HEK293 (cell line): ENCODE measurements around the gene RASA2.

ENCODE experiments used
- CTCF ChIA-PET: fragments of 350-600 bp; formaldehyde crosslinking; extraction: SDS; loops from one replicate; lab custom pipeline; 2021; ENCODE audit warnings: antibody characterized with exemption; lab: Yijun Ruan, JAX
- POLR2A ChIA-PET: fragments of 300-600 bp; formaldehyde crosslinking; extraction: SDS; loops from one replicate; lab custom pipeline; 2020; ENCODE audit warnings: antibody characterized with exemption, inconsistent platforms; lab: Yijun Ruan, JAX
- H3K27ac ChIP-seq: fragments of 200-500 bp; sonication (Bioruptor generic); 2 replicates; pipeline ENCODE4 v1.5.1; 2014; ENCODE audit warnings: low read depth, low read length, control low read depth, inconsistent platforms; ENCODE audit errors: extremely low read depth
- H3K36me3 ChIP-seq, 2 experiments: fragments of 200-500 bp in 1 of 2; sonication (Bioruptor generic) in 1 of 2; 1 replicate in 1 of 2; 2 replicates in 1 of 2; pipeline ENCODE4 v1.5.1; 2014 to 2017; ENCODE audit warnings: inconsistent platforms in 2 of 2, low read length in 2 of 2; ENCODE audit not compliant: control insufficient read depth in 2 of 2, insufficient read depth in 1 of 2
- H3K4me1 ChIP-seq: fragments of 200-500 bp; sonication (Bioruptor generic); 2 replicates; pipeline ENCODE4 v1.5.1; 2014; ENCODE audit warnings: mild to moderate bottlenecking, low read length, inconsistent platforms; ENCODE audit not compliant: control insufficient read depth, insufficient read depth
- H3K4me3 ChIP-seq: 2 replicates; pipeline ENCODE4 v1.5.1; 2011; ENCODE audit warnings: low read depth, mild to moderate bottlenecking, control low read depth, low read length, moderate library complexity
- H3K9me3 ChIP-seq: fragments of 200-500 bp; sonication (Bioruptor generic); 2 replicates; pipeline ENCODE4 v1.5.1; 2014; ENCODE audit warnings: low read depth, low read length, inconsistent platforms; ENCODE audit not compliant: control insufficient read depth, insufficient read depth
- SETDB1 ChIP-seq: IDR thresholded peaks from one replicate; pipeline ENCODE4 v1.6.1; 2017; ENCODE audit warnings: mild to moderate bottlenecking, low read length, moderate library complexity, mixed read lengths; ENCODE audit not compliant: insufficient read length
- ZFP37 ChIP-seq: fragments of 450-650 bp; formaldehyde crosslinking; IDR thresholded peaks from 2 replicates; pipeline ENCODE4 v1.5.1; 2016; ENCODE audit warnings: missing biosample characterization, missing genetic modification characterization
- ZNF211 ChIP-seq: fragments of 450-650 bp; formaldehyde crosslinking; IDR thresholded peaks from 2 replicates; pipeline ENCODE4 v1.5.1; 2016; ENCODE audit warnings: low read depth, missing biosample characterization, missing genetic modification characterization
- ZNF221 ChIP-seq: fragments of 450-650 bp; formaldehyde crosslinking; IDR thresholded peaks from 2 replicates; pipeline ENCODE4 v1.5.1; 2017; ENCODE audit warnings: missing biosample characterization, missing genetic modification characterization, borderline replicate concordance
- ZNF366 ChIP-seq: fragments of 450-650 bp; formaldehyde crosslinking; conservative IDR thresholded peaks from 2 replicates; pipeline ENCODE4 v1.5.1; 2016; ENCODE audit warnings: missing biosample characterization, missing genetic modification characterization
- ZNF394 ChIP-seq: fragments of 450-650 bp; formaldehyde crosslinking; IDR thresholded peaks from 2 replicates; pipeline ENCODE4 v1.5.1; 2016; ENCODE audit warnings: missing biosample characterization, missing genetic modification characterization, mild to moderate bottlenecking, moderate library complexity, borderline replicate concordance
- ZNF433 ChIP-seq: fragments of 450-650 bp; formaldehyde crosslinking; IDR thresholded peaks from 2 replicates; pipeline ENCODE4 v1.5.1; 2016; ENCODE audit warnings: missing biosample characterization, missing genetic modification characterization, low read depth
- ZNF677 ChIP-seq: fragments of 450-650 bp; IDR thresholded peaks from 2 replicates; pipeline ENCODE4 v1.5.0; 2018; ENCODE audit warnings: missing biosample characterization, mild to moderate bottlenecking, missing genetic modification characterization, moderate library complexity
- ZSCAN23 ChIP-seq: fragments of 450-650 bp; formaldehyde crosslinking; IDR thresholded peaks from 2 replicates; pipeline ENCODE4 v1.5.1; 2016; ENCODE audit warnings: missing biosample characterization, missing genetic modification characterization
- TF ChIP-seq, protein P1 (sequence below): fragments of 450-650 bp; formaldehyde crosslinking; conservative IDR thresholded peaks from 2 replicates; pipeline ENCODE4 v1.5.1; 2016; ENCODE audit warnings: low read depth, missing biosample characterization, missing genetic modification characterization
- TF ChIP-seq, protein P2 (sequence below): fragments of 450-650 bp; formaldehyde crosslinking; IDR thresholded peaks from 2 replicates; pipeline ENCODE4 v1.5.1; 2016; ENCODE audit warnings: missing biosample characterization, missing genetic modification characterization, borderline replicate concordance
- TF ChIP-seq, protein P3 (sequence below): fragments of 450-650 bp; formaldehyde crosslinking; IDR thresholded peaks from 2 replicates; pipeline ENCODE4 v1.5.1; 2017; ENCODE audit warnings: missing biosample characterization, missing genetic modification characterization
- TF ChIP-seq, protein P4 (sequence below): fragments of 450-650 bp; formaldehyde crosslinking; IDR thresholded peaks from 2 replicates; pipeline ENCODE4 v1.5.1; 2016; ENCODE audit warnings: missing biosample characterization, missing genetic modification characterization
- TF ChIP-seq, protein P5 (sequence below): fragments of 450-650 bp; formaldehyde crosslinking; IDR thresholded peaks from 2 replicates; pipeline ENCODE4 v1.5.1; 2016; ENCODE audit warnings: missing biosample characterization, missing genetic modification characterization
- TF ChIP-seq, protein P6 (sequence below): fragments of 450-650 bp; formaldehyde crosslinking; IDR thresholded peaks from 2 replicates; pipeline ENCODE4 v1.5.1; 2017; ENCODE audit warnings: missing biosample characterization, missing genetic modification characterization

RASA2 gene, protein sequence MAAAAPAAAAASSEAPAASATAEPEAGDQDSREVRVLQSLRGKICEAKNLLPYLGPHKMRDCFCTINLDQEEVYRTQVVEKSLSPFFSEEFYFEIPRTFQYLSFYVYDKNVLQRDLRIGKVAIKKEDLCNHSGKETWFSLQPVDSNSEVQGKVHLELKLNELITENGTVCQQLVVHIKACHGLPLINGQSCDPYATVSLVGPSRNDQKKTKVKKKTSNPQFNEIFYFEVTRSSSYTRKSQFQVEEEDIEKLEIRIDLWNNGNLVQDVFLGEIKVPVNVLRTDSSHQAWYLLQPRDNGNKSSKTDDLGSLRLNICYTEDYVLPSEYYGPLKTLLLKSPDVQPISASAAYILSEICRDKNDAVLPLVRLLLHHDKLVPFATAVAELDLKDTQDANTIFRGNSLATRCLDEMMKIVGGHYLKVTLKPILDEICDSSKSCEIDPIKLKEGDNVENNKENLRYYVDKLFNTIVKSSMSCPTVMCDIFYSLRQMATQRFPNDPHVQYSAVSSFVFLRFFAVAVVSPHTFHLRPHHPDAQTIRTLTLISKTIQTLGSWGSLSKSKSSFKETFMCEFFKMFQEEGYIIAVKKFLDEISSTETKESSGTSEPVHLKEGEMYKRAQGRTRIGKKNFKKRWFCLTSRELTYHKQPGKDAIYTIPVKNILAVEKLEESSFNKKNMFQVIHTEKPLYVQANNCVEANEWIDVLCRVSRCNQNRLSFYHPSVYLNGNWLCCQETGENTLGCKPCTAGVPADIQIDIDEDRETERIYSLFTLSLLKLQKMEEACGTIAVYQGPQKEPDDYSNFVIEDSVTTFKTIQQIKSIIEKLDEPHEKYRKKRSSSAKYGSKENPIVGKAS

DNA sequence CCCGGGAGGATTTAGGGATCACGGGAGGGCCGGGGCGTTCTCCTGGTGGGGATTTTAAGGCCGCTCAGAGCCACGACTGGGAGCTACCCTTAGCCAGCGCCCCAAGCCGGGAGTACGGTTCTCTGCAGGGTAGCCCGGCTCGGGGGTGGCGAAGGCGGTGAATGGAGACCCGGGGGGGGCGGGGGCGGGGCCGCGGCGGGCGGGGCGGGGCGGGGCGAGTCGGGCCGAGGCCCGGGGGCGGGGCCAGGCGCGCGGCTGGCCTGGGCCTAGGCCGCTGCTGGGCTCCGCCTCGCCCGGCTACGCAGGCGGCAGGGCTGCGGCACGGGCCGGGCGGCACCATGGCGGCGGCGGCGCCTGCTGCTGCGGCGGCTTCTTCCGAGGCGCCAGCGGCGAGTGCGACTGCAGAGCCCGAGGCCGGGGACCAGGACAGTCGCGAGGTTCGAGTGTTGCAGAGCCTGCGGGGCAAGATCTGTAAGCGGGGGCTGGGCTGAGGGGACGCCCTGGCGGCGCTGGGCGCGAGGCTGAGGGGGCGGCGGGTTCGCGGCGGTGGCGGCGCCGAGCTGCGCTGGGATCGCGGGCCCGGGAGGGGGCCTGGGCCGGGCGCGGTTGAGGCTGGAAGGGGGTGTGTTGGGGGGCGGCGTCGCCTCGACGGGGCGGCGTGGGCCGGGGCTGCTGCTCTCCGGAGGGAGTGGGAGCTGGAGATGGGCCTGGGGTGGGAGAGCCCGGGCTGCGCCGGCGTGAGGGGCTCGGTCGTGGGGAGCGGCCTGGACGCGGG, at the start of gene RASA2:
Gene RASA2, plus strand, starts transcription at position 282 of the 775 bp plus-strand sequence. Its CDS starts 57 bp downstream, at position 339.
- peak within 1 kb of the TSS; percentile 87 for H3K4me3 ChIP-seq
- CTCF ChIA-PET = interaction anchor here (0.6 to 1.1 kb wide), 2 partner anchors 27 to 943 kb away, joined by 3 read pairs; no protein-coding TSS in a partner anchor
- H3K27ac ChIP-seq = peak within 1 kb of the TSS; percentile 93
- peaks cover 7% of the 10 kb centered on the region for H3K4me1 ChIP-seq
- H3K36me3 ChIP-seq = no peaks in the 10 kb centered on the region
- POLR2A ChIA-PET = interaction anchor here (0.5 to 1.2 kb wide), 4 partner anchors 11 to 83 kb away, joined by 3 to 4 read pairs (median 3); no protein-coding TSS in a partner anchor
- no peaks in the 10 kb centered on the region for H3K9me3 ChIP-seq
- TF ChIP-seq ZFP37 = no peak
- no peak for TF ChIP-seq ZNF221
- no peak for TF ChIP-seq ZNF394 (tag by site-specific recombination)
- TF ChIP-seq, protein P1, sequence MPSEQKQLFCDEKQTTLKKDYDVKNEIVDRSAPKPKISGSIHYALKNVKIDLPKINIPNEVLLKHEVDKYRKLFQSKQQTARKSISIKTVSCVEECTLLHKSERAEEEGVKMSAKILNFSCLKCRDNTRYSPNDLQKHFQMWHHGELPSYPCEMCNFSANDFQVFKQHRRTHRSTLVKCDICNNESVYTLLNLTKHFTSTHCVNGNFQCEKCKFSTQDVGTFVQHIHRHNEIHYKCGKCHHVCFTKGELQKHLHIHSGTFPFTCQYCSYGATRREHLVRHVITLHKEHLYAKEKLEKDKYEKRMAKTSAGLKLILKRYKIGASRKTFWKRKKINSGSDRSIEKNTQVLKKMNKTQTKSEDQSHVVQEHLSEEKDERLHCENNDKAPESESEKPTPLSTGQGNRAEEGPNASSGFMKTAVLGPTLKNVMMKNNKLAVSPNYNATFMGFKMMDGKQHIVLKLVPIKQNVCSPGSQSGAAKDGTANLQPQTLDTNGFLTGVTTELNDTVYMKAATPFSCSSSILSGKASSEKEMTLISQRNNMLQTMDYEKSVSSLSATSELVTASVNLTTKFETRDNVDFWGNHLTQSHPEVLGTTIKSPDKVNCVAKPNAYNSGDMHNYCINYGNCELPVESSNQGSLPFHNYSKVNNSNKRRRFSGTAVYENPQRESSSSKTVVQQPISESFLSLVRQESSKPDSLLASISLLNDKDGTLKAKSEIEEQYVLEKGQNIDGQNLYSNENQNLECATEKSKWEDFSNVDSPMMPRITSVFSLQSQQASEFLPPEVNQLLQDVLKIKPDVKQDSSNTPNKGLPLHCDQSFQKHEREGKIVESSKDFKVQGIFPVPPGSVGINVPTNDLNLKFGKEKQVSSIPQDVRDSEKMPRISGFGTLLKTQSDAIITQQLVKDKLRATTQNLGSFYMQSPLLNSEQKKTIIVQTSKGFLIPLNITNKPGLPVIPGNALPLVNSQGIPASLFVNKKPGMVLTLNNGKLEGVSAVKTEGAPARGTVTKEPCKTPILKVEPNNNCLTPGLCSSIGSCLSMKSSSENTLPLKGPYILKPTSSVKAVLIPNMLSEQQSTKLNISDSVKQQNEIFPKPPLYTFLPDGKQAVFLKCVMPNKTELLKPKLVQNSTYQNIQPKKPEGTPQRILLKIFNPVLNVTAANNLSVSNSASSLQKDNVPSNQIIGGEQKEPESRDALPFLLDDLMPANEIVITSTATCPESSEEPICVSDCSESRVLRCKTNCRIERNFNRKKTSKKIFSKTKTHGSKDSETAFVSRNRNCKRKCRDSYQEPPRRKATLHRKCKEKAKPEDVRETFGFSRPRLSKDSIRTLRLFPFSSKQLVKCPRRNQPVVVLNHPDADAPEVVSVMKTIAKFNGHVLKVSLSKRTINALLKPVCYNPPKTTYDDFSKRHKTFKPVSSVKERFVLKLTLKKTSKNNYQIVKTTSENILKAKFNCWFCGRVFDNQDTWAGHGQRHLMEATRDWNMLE (tag by site-specific recombination) = no peak
- TF ChIP-seq, protein P2, sequence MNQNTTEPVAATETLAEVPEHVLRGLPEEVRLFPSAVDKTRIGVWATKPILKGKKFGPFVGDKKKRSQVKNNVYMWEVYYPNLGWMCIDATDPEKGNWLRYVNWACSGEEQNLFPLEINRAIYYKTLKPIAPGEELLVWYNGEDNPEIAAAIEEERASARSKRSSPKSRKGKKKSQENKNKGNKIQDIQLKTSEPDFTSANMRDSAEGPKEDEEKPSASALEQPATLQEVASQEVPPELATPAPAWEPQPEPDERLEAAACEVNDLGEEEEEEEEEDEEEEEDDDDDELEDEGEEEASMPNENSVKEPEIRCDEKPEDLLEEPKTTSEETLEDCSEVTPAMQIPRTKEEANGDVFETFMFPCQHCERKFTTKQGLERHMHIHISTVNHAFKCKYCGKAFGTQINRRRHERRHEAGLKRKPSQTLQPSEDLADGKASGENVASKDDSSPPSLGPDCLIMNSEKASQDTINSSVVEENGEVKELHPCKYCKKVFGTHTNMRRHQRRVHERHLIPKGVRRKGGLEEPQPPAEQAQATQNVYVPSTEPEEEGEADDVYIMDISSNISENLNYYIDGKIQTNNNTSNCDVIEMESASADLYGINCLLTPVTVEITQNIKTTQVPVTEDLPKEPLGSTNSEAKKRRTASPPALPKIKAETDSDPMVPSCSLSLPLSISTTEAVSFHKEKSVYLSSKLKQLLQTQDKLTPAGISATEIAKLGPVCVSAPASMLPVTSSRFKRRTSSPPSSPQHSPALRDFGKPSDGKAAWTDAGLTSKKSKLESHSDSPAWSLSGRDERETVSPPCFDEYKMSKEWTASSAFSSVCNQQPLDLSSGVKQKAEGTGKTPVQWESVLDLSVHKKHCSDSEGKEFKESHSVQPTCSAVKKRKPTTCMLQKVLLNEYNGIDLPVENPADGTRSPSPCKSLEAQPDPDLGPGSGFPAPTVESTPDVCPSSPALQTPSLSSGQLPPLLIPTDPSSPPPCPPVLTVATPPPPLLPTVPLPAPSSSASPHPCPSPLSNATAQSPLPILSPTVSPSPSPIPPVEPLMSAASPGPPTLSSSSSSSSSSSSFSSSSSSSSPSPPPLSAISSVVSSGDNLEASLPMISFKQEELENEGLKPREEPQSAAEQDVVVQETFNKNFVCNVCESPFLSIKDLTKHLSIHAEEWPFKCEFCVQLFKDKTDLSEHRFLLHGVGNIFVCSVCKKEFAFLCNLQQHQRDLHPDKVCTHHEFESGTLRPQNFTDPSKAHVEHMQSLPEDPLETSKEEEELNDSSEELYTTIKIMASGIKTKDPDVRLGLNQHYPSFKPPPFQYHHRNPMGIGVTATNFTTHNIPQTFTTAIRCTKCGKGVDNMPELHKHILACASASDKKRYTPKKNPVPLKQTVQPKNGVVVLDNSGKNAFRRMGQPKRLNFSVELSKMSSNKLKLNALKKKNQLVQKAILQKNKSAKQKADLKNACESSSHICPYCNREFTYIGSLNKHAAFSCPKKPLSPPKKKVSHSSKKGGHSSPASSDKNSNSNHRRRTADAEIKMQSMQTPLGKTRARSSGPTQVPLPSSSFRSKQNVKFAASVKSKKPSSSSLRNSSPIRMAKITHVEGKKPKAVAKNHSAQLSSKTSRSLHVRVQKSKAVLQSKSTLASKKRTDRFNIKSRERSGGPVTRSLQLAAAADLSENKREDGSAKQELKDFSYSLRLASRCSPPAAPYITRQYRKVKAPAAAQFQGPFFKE = no peak
- TF ChIP-seq ZNF677 (tag by site-specific recombination) = no peak
- TF ChIP-seq ZSCAN23 (tag by site-specific recombination) = no peak
- TF ChIP-seq ZNF211 (tag by site-specific recombination) = no peak
- TF ChIP-seq, protein P3, sequence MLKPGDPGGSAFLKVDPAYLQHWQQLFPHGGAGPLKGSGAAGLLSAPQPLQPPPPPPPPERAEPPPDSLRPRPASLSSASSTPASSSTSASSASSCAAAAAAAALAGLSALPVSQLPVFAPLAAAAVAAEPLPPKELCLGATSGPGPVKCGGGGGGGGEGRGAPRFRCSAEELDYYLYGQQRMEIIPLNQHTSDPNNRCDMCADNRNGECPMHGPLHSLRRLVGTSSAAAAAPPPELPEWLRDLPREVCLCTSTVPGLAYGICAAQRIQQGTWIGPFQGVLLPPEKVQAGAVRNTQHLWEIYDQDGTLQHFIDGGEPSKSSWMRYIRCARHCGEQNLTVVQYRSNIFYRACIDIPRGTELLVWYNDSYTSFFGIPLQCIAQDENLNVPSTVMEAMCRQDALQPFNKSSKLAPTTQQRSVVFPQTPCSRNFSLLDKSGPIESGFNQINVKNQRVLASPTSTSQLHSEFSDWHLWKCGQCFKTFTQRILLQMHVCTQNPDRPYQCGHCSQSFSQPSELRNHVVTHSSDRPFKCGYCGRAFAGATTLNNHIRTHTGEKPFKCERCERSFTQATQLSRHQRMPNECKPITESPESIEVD (tag by site-specific recombination) = no peak
- TF ChIP-seq, protein P4, sequence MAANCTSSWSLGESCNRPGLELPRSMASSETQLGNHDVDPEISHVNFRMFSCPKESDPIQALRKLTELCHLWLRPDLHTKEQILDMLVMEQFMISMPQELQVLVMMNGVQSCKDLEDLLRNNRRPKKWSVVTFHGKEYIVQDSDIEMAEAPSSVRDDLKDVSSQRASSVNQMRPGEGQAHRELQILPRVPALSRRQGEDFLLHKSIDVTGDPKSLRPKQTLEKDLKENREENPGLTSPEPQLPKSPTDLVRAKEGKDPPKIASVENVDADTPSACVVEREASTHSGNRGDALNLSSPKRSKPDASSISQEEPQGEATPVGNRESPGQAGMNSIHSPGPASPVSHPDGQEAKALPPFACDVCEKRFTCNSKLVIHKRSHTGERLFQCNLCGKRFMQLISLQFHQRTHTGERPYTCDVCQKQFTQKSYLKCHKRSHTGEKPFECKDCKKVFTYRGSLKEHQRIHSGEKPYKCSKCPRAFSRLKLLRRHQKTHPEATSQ (tag by site-specific recombination) = no peak
- TF ChIP-seq, protein P5, sequence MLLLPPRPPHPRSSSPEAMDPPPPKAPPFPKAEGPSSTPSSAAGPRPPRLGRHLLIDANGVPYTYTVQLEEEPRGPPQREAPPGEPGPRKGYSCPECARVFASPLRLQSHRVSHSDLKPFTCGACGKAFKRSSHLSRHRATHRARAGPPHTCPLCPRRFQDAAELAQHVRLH (tag by site-specific recombination) = no peak
- no peak for TF ChIP-seq SETDB1
- no peak for TF ChIP-seq ZNF366
- TF ChIP-seq ZNF433 = no peak
- TF ChIP-seq, protein P6, sequence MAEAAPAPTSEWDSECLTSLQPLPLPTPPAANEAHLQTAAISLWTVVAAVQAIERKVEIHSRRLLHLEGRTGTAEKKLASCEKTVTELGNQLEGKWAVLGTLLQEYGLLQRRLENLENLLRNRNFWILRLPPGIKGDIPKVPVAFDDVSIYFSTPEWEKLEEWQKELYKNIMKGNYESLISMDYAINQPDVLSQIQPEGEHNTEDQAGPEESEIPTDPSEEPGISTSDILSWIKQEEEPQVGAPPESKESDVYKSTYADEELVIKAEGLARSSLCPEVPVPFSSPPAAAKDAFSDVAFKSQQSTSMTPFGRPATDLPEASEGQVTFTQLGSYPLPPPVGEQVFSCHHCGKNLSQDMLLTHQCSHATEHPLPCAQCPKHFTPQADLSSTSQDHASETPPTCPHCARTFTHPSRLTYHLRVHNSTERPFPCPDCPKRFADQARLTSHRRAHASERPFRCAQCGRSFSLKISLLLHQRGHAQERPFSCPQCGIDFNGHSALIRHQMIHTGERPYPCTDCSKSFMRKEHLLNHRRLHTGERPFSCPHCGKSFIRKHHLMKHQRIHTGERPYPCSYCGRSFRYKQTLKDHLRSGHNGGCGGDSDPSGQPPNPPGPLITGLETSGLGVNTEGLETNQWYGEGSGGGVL (tag by site-specific recombination) = peak; percentile 84; the same call in 1 of the 2 replicates
